GM23338 (cell line): ENCODE data around the gene MANBA. TPM values are rescaled to one million over a fixed set of nuclear protein-coding genes. Genes with fewer than 3 reads are reported as not detected.
A peak's percentile ranks its signal among the peaks of the same experiment; 100 is the strongest.

Experiments used
- ATAC-seq: fragments of 200-7000 bp; cut with Tn5 transposase; 3 replicates; pipeline ENCODE4 v1.9.1; 2020
- DNase-seq: peaks from one replicate; pipeline ENCODE4 v3.0.0-alpha.2; 2015; ENCODE audit warnings: low spot score
- H2AFZ ChIP-seq: fragments of 200-600 bp; sonication (generic); 2 replicates; pipeline ENCODE4 v1.8.0; 2016; ENCODE audit warnings: antibody characterized with exemption, mild to moderate bottlenecking, moderate library complexity
- H3F3A ChIP-seq: fragments of 200-600 bp; sonication (generic); replicated peaks from 2 replicates; pipeline ENCODE4 v1.8.0; 2017; ENCODE audit warnings: antibody characterized with exemption, mixed run types, low read depth
- H3K27ac ChIP-seq: fragments of 200-600 bp; sonication (generic); 2 replicates; pipeline ENCODE4 v1.6.1; 2016; ENCODE audit warnings: low read depth
- H3K27me3 ChIP-seq: fragments of 200-600 bp; sonication (generic); 2 replicates; pipeline ENCODE4 v1.8.0; 2016; ENCODE audit warnings: mild to moderate bottlenecking, mixed run types, moderate library complexity; ENCODE audit not compliant: insufficient read depth
- H3K36me3 ChIP-seq: fragments of 200-600 bp; sonication (generic); 2 replicates; pipeline ENCODE4 v1.8.0; 2016; ENCODE audit warnings: mild to moderate bottlenecking; ENCODE audit not compliant: insufficient read depth
- H3K4me1 ChIP-seq: fragments of 200-600 bp; sonication (generic); 2 replicates; pipeline ENCODE4 v1.8.0; 2016; ENCODE audit warnings: mild to moderate bottlenecking, moderate library complexity; ENCODE audit not compliant: insufficient read depth
- H3K4me2 ChIP-seq: fragments of 200-600 bp; sonication (generic); 2 replicates; pipeline ENCODE4 v1.7.1; 2017; ENCODE audit warnings: mixed run types
- H3K4me3 ChIP-seq: fragments of 200-600 bp; sonication (generic); 2 replicates; pipeline ENCODE4 v1.6.1; 2016; ENCODE audit warnings: mixed run types
- H3K79me2 ChIP-seq: fragments of 200-600 bp; sonication (generic); replicated peaks from 2 replicates; pipeline ENCODE4 v1.8.0; 2017; ENCODE audit warnings: mild to moderate bottlenecking; ENCODE audit not compliant: insufficient read depth
- H3K9me2 ChIP-seq: fragments of 200-600 bp; sonication (generic); 2 replicates; pipeline ENCODE4 v1.8.0; 2017; ENCODE audit not compliant: insufficient read depth
- H4K20me1 ChIP-seq: fragments of 200-600 bp; sonication (generic); replicated peaks from 2 replicates; pipeline ENCODE4 v1.8.0; 2017; ENCODE audit warnings: mild to moderate bottlenecking; ENCODE audit not compliant: insufficient read depth
- H3K27ac Mint-ChIP-seq: 2 replicates; pipeline ENCODE4 v1.8.0; 2020; ENCODE audit warnings: inconsistent platforms, mild to moderate bottlenecking, moderate library complexity, mixed read lengths
- H3K27me3 Mint-ChIP-seq: 3 replicates; pipeline ENCODE4 v1.8.0; 2022; ENCODE audit warnings: low read depth, mild to moderate bottlenecking, moderate library complexity, mixed read lengths, inconsistent platforms; ENCODE audit not compliant: insufficient read depth, poor library complexity
- H3K36me3 Mint-ChIP-seq: 3 replicates; pipeline ENCODE4 v1.8.0; 2021; ENCODE audit warnings: low read depth, mild to moderate bottlenecking, inconsistent platforms, moderate library complexity, mixed read lengths
- H3K4me1 Mint-ChIP-seq: 3 replicates; pipeline ENCODE4 v1.8.0; 2020; ENCODE audit warnings: mild to moderate bottlenecking, inconsistent platforms, mixed read lengths
- H3K4me3 Mint-ChIP-seq: 3 replicates; pipeline ENCODE4 v1.8.0; 2021; ENCODE audit warnings: moderate library complexity, mild to moderate bottlenecking, inconsistent platforms, mixed read lengths
- H3K9me3 Mint-ChIP-seq: 3 replicates; pipeline ENCODE4 v1.8.0; 2020; ENCODE audit warnings: moderate library complexity, mild to moderate bottlenecking, inconsistent platforms, mixed read lengths
- CREB1 ChIP-seq: fragments of 250-450 bp; sonication (Bioruptor Pico); IDR thresholded peaks from 2 replicates; pipeline ENCODE4 v1.5.0; 2020; ENCODE audit warnings: low read depth, mild to moderate bottlenecking, moderate library complexity
- EZH2 ChIP-seq: fragments of 200-600 bp; sonication (generic); IDR thresholded peaks from one replicate; pipeline ENCODE4 v1.8.0; 2017; ENCODE audit warnings: antibody characterized with exemption, mild to moderate bottlenecking, low read depth; ENCODE audit not compliant: unreplicated experiment
- EZH2phosphoT487 ChIP-seq: fragments of 200-600 bp; sonication (generic); IDR thresholded peaks from one replicate; pipeline ENCODE4 v1.8.1; 2018; ENCODE audit warnings: antibody characterized with exemption; ENCODE audit not compliant: unreplicated experiment
- JUNB ChIP-seq: IDR thresholded peaks from one replicate; pipeline ENCODE4 v1.6.1; 2016; ENCODE audit warnings: antibody characterized with exemption; ENCODE audit not compliant: unreplicated experiment
- POLR2AphosphoS5 ChIP-seq: IDR thresholded peaks from 2 replicates; pipeline ENCODE4 v1.6.1; 2016; ENCODE audit warnings: antibody characterized with exemption, low read depth
- REST ChIP-seq: IDR thresholded peaks from one replicate; pipeline ENCODE4 v1.6.1; 2018; ENCODE audit warnings: antibody characterized with exemption; ENCODE audit not compliant: unreplicated experiment
- STAT1 ChIP-seq: IDR thresholded peaks from one replicate; pipeline ENCODE4 v1.6.1; 2016; ENCODE audit warnings: antibody characterized with exemption; ENCODE audit not compliant: unreplicated experiment
- ZNF114 ChIP-seq: fragments of 250-450 bp; sonication (Bioruptor Pico); IDR thresholded peaks from 2 replicates; pipeline ENCODE4 v1.5.0; 2020; ENCODE audit warnings: mild to moderate bottlenecking, moderate library complexity
- ZNF331 ChIP-seq: fragments of 250-450 bp; sonication (Bioruptor Pico); IDR thresholded peaks from 2 replicates; pipeline ENCODE4 v1.5.0; 2020; ENCODE audit warnings: low read depth, mild to moderate bottlenecking, moderate library complexity
- polyA plus RNA-seq: library from polyadenylated mRNA; unstranded; fragments of >200 nt; fragmentation: Nextera tagmentation; extraction: Ambion mirVana; gene quantifications from 2 replicates; pipeline ENCODE4 v1.2.1, GENCODE V29; 2016
- total RNA-seq: library from RNA; depleted of rRNA; stranded (reverse); fragments of >200 nt; shearing (Covaris generic); gene quantifications from 2 replicates; pipeline ENCODE4 v1.2.3, GENCODE V29; 2014
- TF ChIP-seq, protein P1 (sequence below): IDR thresholded peaks from 2 replicates; pipeline ENCODE4 v1.6.1; 2016; ENCODE audit warnings: antibody characterized with exemption
- TF ChIP-seq, protein P2 (sequence below), 2 experiments: fragments of 200-600 bp in 1 of 2; sonication (generic) in 1 of 2; conservative IDR thresholded peaks; 2 replicates each; pipeline versions ENCODE4 v1.5.1 to v1.6.1; 2016 to 2017; ENCODE audit warnings: antibody characterized with exemption in 2 of 2, low read depth in 2 of 2, mild to moderate bottlenecking in 2 of 2, moderate library complexity in 1 of 2

The MANBA gene
- total and polyA plus RNA-seq, 2 experiments from 2014 or later = 13.2 to 54.3 TPM

GRCh38 chr4:102612210-102612609 is 148.6 kb downstream of the MANBA start (continued):
- TF ChIP-seq, protein P1, sequence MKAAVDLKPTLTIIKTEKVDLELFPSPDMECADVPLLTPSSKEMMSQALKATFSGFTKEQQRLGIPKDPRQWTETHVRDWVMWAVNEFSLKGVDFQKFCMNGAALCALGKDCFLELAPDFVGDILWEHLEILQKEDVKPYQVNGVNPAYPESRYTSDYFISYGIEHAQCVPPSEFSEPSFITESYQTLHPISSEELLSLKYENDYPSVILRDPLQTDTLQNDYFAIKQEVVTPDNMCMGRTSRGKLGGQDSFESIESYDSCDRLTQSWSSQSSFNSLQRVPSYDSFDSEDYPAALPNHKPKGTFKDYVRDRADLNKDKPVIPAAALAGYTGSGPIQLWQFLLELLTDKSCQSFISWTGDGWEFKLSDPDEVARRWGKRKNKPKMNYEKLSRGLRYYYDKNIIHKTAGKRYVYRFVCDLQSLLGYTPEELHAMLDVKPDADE = no peak
- TF ChIP-seq POLR2AphosphoS5 = no peak
- no peak for TF ChIP-seq ZNF114 (CRISPR knock-in tag)
- no peak for TF ChIP-seq EZH2
- TF ChIP-seq CREB1 (CRISPR knock-in tag) = no peak
- TF ChIP-seq EZH2phosphoT487 = no peak
- TF ChIP-seq STAT1 = no peak
- TF ChIP-seq ZNF331 (CRISPR knock-in tag) = no peak
- TF ChIP-seq REST = no peak
- TF ChIP-seq JUNB = no peak
- TF ChIP-seq, protein P2, sequence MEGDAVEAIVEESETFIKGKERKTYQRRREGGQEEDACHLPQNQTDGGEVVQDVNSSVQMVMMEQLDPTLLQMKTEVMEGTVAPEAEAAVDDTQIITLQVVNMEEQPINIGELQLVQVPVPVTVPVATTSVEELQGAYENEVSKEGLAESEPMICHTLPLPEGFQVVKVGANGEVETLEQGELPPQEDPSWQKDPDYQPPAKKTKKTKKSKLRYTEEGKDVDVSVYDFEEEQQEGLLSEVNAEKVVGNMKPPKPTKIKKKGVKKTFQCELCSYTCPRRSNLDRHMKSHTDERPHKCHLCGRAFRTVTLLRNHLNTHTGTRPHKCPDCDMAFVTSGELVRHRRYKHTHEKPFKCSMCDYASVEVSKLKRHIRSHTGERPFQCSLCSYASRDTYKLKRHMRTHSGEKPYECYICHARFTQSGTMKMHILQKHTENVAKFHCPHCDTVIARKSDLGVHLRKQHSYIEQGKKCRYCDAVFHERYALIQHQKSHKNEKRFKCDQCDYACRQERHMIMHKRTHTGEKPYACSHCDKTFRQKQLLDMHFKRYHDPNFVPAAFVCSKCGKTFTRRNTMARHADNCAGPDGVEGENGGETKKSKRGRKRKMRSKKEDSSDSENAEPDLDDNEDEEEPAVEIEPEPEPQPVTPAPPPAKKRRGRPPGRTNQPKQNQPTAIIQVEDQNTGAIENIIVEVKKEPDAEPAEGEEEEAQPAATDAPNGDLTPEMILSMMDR (conservative IDR thresholded peaks at IDR 0.05; ENCODE audit: low read depth in 2 of 2) = no peak

DNA sequence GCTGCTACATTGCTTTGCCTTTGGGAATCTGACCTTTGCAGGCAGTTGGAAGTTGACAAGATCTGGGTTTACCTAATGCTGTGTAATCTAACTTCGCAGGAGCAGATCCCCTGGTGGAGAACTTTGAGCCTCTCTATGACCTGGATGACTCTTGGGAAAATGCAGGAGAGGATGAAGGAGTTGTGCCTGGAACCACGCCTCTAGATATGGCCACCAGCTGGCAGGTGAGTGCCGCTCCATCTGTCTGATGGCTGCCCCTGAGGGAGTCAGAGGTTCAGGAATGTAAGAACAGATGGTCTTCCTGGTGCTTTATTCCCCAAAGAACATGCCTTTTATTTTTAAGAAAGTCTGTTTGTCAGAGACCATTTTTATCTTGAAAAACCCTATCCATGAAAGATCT is 150.3 kb downstream of the MANBA start:
- Mint-ChIP-seq H3K27me3 (peaks cover 2% of the 10 kb centered on the region), H3K27ac (no peak overlapping the region), H3K4me1 (peaks cover 16% of the 10 kb centered on the region), H3K36me3 (peaks cover 6% of the 10 kb centered on the region; the same call in 2 of the 3 replicates), H3K9me3 (no peaks in the 10 kb centered on the region), H3K4me3 (no peak overlapping the region)
- Histone ChIP-seq H3K4me3 (no peak overlapping the region), H4K20me1 (no peaks in the 10 kb centered on the region), H3K27ac (no peak overlapping the region), H3K79me2 (no peaks in the 10 kb centered on the region), H3K9me2 (0 out of 2 replicates have a peak, but pooled peaks cover 3% of the 10 kb centered on the region), H3K27me3 (no peaks in the 10 kb centered on the region), H3K4me1 (peaks cover 7% of the 10 kb centered on the region), H2AFZ (no peak overlapping the region), H3F3A (no peaks in the 10 kb centered on the region), H3K36me3 (no peaks in the 10 kb centered on the region), H3K4me2 (no peak overlapping the region)
- TF ChIP-seq, protein P1 = no peak
- TF ChIP-seq ZNF331 (CRISPR knock-in tag) (no peak), POLR2AphosphoS5 (no peak), EZH2 (no peak)
- DNase-seq (peak; percentile 15), ATAC-seq (peak; percentile 28; the same call in 2 of the 3 replicates)
